HG03060 (cell line): Measurements from ENCODE around the gene FCGR3A.
"Not testable (repeated sequence)": the region's sequence is repeated elsewhere in the genome, so short reads cannot be mapped to it uniquely, and the experiment has no call there.

Experiments
- ATAC-seq: cut with Tn5 transposase; IDR thresholded peaks from one replicate; pipeline ENCODE4 v1.9.1; 2021; ENCODE audit warnings: low read depth, moderate number of reproducible peaks; ENCODE audit not compliant: unreplicated experiment

FCGR3A gene

DNA sequence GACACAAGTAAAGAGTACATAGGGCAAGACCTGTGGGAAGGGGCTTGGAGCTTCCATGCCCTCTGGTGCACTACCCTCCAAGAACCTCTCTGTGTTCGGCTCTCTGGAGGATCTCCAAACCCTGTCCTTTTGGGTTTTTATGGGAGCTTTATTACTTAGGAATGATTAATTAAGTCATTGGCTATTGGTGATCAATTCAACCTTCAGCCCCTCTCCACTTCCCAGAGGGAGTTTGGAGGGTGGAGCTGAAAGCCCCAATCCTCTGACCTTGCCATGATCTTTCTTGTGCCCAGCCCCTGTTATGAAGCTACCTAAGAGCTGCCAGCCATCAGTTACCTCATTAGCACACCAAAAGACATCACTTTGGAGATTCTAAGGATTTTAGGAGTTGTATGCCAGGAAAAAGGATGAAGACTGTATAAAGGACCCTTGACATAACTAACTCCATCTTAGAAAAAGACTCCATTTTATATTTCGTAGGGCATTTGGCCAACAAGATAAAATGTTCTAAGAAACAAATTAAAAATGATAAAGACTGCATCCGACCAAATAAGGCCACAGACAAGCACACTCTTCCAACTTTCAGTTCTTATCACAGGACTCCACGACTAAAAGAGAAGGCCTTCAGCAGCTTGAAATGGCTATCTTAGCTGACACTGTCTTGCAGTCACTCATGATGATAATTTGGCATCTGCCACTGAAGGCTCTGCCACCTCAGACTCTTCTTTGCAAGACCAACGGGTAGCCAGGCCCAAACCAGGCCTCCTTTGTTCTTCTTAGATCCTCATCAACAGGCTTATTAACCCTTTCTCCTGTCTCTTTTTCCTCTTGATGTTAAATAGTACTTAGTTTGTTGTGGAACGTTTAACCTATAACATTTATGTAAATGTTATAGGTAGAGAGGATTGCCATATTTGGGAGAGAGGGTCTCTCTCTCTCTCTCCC, 8.2 kb upstream of the FCGR3A start:
- ATAC-seq: not testable (repeated sequence)

DNA sequence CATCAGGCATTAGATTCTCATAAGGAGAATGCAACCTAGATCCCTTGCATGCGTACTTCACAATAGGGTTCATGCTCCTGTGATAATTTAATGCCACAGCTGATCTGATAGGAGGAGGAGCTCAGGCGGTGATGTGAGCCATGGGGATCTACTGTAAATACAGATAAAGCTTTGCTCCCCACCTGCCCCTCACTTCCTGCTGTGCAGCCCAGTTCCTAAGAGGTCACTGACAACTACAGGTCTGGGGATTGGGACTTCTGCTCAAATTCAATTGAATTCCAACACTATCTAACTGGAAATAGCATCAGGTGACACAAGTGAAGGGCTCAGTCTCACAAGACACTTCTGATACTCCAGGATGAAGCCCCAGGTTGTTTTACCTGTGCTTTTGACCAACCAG, 7.4 kb upstream of the FCGR3A start:
- ATAC-seq: not testable (repeated sequence)

DNA sequence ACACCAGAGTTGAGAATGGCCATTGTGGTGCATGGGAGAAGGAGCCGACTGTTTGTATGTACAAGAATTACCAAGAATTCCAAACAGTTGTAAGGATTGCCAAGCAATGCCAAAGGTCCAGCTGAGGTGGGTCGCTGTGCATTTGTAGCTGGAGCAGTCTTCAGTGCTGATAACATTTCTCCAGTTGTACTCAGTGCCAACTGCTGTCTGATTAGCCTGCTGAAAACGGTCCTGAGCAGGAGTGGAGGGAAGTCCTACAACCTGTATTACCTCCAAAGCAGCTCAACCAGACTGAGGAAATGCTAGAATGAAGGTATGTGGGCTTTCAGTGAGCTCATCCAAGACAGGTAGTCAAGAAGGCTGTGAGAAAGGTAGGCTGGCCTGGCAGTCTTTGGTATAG, 6.5 kb upstream of the FCGR3A start:
- ATAC-seq: not testable (repeated sequence)

DNA sequence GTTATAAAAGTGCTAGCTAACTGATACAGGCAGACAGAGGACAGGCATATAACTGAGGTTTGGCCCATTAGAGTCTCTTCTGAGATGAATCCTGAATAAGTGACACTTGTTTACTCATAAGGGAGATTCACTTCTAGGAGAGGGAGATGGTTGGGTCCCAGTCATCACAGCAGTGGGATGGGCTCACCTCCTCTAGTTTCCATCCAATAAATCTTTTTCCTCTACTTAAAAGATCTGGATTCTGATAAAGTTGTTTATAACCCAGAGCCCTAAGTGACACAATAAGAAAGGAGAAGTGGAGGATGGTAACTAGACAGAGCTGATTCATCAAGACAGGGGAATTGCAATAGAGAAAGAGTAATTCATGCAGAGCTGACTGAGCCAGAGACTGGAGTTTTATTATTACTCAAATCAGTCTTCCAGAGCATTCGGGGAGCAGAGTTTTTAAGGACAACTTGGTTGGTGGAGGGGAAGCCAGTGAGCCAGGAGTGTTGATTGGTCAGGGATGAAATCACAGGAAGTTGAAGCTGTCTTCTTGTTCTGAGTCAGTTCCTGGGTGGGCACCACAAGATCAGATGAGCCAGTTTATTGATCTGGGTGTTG, 5.3 kb upstream of the FCGR3A start:
- not testable (repeated sequence) for ATAC-seq

DNA sequence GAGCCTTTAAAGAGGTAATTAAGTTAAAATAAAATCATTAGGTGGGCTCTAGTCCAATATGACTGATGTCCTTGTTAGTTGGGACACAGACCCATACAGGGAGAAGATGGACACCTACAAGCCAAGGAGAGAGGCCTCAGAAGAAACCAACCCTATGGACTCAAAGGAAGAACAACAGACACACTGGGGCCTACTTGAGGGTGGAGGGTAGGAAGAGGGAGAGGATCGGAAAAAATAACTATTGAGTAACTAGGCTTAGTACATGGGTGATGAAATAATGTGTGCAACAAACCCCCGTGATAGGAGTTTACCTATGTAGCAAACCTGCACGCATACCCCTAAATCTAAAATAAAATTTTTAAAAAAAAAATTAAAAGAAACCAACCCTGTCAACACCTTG, 4.7 kb upstream of the FCGR3A start:
- not testable (repeated sequence) for ATAC-seq

DNA sequence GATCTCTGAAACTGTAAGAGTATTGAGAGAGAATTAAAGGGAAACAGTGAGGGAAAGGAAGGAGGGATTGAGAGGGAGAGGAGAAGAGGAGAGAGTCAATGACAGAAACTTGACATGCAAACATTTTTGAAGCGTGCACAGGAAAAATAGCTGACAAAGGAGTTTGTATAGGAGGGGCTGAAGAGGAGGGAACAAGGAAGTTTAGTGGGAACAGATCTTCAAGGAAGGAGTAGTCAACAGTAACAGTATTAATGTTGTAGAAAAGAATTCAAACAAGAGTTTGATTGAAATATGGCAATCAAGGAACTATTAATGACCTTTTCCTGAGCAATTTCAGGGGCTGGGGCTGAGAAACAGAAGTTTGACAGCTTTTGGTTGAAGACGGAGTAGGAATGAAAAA, 4.0 kb upstream of the FCGR3A start:
- not testable (repeated sequence) for ATAC-seq

DNA sequence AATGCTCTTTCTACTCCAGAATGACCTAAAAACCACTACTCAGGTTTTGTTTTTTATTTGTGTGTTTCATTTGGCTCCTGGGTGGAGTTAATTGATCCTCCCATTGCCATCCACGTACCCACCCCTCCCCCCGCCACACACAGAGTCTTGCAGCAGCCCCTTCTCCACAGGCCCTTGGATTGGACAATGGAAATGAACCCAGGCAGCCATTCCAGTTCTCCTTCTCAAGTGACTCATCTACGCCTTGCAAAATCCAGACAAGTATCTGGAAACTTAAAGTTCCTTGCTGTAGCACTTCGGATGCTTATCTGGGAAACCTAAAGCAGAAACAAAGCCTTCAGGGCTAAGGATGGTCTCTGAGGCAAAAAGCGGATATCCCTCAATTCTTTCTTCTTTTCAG, 1.3 kb upstream of the FCGR3A start:
- ATAC-seq: not testable (repeated sequence)

DNA sequence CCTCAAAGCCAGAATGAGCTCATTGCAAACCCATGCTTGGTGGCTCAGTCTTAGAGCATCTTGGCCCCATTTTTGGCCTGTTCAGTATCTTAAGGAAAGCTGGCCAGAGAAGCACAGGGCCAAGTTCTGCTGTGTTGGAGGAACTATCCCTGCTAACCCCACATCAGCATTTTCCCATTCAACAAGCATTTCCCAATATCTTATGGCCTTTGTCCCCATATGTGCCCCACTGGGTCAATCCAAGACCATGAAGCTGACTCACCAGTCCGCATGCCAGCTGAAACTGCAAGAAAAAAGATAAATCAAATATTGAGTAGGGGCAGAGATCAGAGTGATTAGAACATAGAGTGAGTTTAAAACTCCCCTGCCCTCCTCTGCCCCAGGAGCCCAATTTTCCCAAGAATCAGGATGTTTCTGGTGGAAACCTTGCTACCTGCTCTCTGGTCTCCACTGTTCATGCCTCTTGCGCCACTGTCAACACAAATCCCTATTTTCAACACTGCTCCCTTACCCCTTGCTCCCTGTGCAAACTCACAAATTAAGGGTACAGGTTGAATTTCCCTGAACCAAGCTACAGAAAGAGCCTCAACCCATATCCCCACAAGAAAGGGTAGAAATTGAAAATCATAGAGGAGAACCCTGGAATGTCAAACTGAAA, 740 bp downstream of the FCGR3A start:
- not testable (repeated sequence) for ATAC-seq

DNA sequence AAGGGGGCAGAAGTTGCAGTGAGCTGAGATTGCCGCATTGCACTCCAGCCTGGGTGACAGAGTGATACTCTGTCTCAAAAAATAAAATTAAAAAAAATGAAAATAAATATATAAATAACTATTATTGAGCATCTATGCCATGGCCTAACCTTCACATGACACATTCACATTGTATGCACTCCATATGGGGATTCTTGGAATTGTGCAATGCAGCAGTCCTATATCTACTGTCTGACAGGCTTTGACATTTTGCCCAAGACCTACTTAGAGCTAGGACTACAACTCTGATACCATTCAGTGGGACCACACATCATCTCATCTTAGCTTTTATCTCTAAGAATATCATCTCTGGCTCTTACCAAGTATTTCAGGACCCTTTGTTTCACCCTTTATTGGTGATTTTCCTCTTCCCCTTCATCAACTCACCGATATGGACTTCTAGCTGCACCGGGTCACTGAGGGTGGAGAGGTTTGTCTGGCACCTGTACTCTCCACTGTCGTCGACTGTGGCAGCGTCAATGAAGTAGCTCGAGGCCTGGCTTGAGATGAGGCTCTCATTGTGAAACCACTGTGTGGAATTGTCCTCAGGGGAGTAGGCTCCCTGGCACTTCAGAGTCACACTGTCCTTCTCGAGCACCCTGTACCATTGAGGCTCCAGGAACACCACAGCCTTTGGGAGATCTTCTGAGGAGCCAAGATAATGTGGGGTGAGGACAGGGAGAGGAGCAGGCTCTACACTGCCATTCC, 1.4 kb downstream of the FCGR3A start:
- ATAC-seq: not testable (repeated sequence)

DNA sequence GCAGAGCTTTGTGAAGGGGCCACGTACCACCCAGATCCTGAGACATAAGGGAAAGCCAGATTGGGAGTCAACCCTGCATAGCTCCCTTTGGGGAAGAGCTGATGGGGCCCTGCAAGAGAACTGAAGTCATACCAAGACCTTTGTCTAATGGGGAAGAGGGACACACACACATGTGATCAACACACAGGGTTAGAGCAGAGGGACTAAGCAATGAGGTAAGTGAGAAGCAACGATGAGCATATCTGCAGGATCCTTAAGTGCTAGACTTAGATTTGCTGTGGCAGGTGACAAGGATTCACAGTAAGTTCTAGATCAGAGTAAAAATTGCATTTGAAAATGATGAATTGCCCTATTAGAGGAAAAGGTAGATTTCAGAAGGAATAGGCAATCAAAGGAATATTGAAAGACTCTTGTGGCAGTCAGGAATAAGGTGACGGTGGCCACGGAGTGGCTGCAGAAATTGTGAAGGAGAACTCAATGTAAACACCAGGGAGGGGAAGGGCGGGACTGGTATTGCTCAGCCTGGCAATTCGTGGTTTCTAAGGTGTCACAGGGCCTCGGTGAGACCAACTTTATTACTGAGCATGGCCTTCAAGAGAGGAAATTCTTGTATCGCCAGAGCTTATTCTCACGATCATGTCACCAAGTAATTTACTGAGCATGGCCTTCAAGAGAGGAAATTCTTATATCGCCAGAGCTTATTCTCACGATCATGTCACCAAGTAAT, 4.5 kb downstream of the FCGR3A start:
- not testable (repeated sequence) for ATAC-seq

GRCh38 chr1:161543125-161543524, 6.5 kb downstream of the FCGR3A start:
- not testable (repeated sequence) for ATAC-seq

DNA sequence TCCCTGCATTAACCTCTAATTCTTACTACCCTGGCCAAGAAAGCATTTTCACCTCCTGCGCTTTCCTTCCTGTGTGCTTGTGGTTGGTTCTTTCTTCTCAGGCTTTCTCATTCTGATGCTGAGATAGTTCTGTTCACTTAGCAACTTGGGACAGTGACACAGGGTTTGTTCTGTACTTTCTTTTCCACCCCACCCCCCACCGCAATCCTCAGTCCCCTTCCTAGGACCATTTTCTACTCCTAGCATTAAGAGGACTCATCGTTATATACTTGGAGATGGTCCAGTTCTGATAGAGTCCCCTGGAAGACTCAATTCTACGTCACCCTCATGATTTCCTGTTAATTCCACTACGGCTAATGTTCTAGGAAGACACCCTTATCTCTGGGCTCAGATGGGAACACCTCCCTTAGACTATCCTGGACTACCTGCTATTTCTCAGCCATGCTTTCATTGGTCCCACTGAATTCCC, 7.5 kb downstream of the FCGR3A start:
- not testable (repeated sequence) for ATAC-seq

GRCh38 chr1:161540570-161540960, 9.1 kb downstream of the FCGR3A start:
- ATAC-seq: not testable (repeated sequence)

DNA sequence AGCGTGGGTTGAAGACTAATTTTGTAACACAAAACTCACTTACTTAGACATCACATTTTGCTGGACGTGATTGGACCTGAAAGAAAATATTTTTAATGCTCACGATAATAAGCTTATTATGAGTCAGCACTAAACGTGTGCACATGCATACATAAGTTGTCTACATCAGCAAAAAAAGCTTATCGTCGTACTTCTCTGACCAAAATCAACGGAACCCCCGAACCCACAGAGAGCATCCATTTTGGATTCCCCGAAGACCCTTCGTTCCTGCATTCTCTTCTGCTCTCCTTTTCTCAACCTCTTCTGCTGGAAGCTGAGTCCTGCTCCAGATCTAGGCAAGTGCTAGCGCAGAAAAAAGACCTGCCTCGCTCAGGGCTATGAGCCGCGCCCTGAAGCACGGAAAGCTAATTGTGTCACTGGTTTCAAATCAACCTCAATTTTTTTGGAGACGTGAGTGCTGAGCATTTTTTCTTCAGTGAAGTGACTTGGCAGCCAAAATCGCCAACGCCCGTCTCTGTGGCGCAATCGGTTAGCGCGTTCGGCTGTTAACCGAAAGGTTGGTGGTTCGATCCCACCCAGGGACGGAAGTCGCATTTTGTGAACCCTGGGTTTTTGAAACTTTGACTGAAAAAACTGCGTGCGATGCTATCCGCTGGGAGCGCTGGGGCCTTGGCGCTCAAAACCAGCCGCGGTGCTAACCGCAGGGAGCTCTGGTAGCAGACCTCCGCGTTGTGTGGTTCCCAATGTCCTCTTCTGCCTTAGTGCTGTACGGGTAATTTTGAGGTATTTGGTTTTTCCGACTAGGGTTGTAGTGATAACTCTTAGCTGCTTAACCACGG, 9.7 kb downstream of the FCGR3A start:
- ATAC-seq: peak; percentile 36

GRCh38 chr1:161538925-161539479, 10.6 kb downstream of the FCGR3A start:
- ATAC-seq: not testable (repeated sequence)

GRCh38 chr1:161537068-161537669, 12.4 kb downstream of the FCGR3A start:
- ATAC-seq: not testable (repeated sequence)

- not testable (repeated sequence) for ATAC-seq
These were observed 16.7 kb downstream of the FCGR3A start for GRCh38 chr1:161532644-161533567.
